ENCODE data around the gene PHTF2.

DNA sequence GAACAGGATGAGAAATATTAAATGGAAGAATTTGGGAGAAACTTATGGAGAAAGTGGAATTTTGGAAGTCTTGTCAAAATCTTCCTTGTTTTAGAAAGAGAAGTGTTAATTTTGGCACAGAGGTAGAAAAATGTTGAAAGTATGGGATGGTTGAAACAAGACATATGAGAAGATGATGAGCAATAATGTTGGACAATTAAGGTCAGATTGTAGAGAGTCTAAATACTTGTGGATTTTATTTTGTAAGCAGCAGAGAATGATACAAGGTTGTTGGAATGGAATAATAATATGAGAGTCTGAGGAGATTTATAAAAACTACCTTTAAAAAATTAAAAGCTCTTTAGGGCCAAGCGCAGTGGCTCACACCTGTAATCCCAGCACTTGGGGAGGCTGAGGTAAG, 34.6 kb downstream of the PHTF2 start:
- TF ChIP-seq SUZ12 (IDR thresholded peaks at IDR 0.05) (no peak), TARDBP (IDR thresholded peaks at IDR 0.05) (no peak), ELF4 (IDR thresholded peaks at IDR 0.05) (no peak), ARNT (IDR thresholded peaks at IDR 0.05) (no peak), SP1 (IDR thresholded peaks at IDR 0.05) (no peak), BHLHE40 (IDR thresholded peaks at IDR 0.05; ENCODE audit: borderline replicate concordance) (no peak), FOXM1 (IDR thresholded peaks at IDR 0.05; ENCODE audit: borderline replicate concordance) (no peak), NFRKB (IDR thresholded peaks at IDR 0.05) (no peak), ZNF384 (IDR thresholded peaks at IDR 0.05) (no peak), FOXA1 (IDR thresholded peaks at IDR 0.05) (no peak), LEF1 (IDR thresholded peaks at IDR 0.05; ENCODE audit: borderline replicate concordance) (no peak), CTBP1 (IDR thresholded peaks at IDR 0.05; ENCODE audit: borderline replicate concordance) (no peak)

All from HEK293T (cell line).